AG04449 (cell line): Measurements from ENCODE around the gene DOK4.
A peak's percentile ranks its signal among the peaks of the same experiment; 100 is the strongest.

Experiments used
- CTCF ChIA-PET: fragments of 350-600 bp; formaldehyde crosslinking; extraction: SDS; loops from one replicate; lab custom pipeline; 2021; ENCODE audit warnings: antibody characterized with exemption; lab: Yijun Ruan, JAX
- POLR2A ChIA-PET: fragments of 400-600, 350-600 bp; formaldehyde crosslinking; extraction: SDS; loops from one replicate; lab custom pipeline; 2020; ENCODE audit warnings: antibody characterized with exemption, inconsistent platforms; lab: Yijun Ruan, JAX
- DNase-seq: peaks from one replicate; pipeline ENCODE4 v3.0.0-alpha.2; 2010; ENCODE audit warnings: low read depth, low spot score
- H3K4me3 ChIP-seq: 2 replicates; pipeline ENCODE4 v1.5.1; 2011; ENCODE audit warnings: low read depth, mild to moderate bottlenecking, control low read depth, low read length
- TF ChIP-seq, protein P1 (sequence below): IDR thresholded peaks from one replicate; pipeline ENCODE4 v1.5.1; 2011; ENCODE audit warnings: mild to moderate bottlenecking, moderate library complexity, low read length, control low read depth, inconsistent platforms; ENCODE audit not compliant: insufficient read depth; ENCODE audit errors: missing control alignments

Gene DOK4

DNA sequence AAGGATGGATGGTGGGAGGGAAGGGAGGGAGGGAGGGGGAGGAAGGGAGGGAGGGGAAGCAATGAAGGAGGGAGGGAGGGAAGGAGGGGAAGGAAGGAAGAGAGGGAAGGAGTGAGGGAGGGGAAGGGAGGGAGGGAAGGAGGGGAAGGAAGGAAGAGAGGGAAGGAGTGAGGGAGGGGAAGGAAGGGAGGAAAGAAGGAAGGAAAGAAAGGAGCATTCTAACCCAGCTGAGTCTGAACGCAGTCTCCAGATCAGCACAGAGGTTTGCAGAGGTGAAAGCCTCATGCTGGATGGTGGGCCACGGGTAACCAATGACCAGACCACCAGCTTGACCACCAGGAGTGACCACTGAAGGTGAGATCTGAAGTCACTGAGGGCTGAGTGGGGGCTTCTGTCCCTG, 63.1 kb downstream of the DOK4 start:
- H3K4me3 ChIP-seq, result no peak overlapping the region
- TF ChIP-seq, protein P1, sequence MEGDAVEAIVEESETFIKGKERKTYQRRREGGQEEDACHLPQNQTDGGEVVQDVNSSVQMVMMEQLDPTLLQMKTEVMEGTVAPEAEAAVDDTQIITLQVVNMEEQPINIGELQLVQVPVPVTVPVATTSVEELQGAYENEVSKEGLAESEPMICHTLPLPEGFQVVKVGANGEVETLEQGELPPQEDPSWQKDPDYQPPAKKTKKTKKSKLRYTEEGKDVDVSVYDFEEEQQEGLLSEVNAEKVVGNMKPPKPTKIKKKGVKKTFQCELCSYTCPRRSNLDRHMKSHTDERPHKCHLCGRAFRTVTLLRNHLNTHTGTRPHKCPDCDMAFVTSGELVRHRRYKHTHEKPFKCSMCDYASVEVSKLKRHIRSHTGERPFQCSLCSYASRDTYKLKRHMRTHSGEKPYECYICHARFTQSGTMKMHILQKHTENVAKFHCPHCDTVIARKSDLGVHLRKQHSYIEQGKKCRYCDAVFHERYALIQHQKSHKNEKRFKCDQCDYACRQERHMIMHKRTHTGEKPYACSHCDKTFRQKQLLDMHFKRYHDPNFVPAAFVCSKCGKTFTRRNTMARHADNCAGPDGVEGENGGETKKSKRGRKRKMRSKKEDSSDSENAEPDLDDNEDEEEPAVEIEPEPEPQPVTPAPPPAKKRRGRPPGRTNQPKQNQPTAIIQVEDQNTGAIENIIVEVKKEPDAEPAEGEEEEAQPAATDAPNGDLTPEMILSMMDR, result no peak
- POLR2A ChIA-PET, result interaction anchor here (1.5 kb wide), 1 partner anchor 123 kb away, joined by 7 read pairs; no protein-coding TSS in a partner anchor
- CTCF ChIA-PET, result interaction anchor here (0.9 to 11.8 kb wide), 16 partner anchors 9 to 339 kb away, joined by 3 to 923 read pairs (median 6); partner anchors contain the start of genes CIAPIN1, COQ9, CPNE2 and DOK4
- no peak for DNase-seq

DNA sequence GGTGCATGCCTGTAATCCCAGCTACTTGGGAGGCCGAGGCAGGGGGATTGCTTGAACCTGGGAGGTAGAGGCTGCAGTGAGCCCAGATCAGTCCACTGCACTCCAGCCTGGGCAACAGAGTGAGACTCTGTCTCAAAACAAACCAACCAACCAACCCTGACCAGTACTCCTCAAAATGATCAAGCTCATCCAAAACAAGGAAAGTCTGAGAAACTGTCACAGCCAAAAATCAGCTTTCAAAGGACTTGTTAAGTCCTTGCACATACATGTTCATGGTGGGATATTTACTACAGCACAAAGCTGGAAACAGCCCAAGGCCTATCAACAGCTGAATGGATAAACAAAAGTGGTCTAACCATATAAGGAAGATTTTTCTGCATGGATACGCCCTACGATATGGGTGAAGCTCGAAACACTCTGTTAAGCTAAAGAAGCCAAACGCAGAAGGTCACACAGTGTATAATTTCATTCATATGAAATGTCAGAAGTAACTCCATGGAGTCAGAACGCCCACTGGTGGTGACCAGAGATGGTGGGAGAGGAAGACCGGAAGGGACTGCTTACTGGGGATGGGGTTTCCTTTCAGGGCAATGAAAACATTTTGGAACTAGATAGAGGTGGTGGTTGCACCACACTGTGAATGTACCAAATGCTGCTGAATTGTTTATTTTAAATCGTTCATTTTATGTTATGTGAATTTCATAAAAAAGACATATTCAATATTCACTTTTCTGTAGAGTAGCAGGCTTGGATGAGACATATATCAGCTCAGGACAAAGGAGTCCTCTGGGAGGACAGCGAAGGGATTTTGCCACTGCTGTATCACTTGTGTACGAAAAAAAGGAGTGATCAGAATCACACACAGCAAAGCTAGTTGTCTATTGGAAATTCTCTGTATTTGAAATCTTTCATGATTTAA, 64.0 kb downstream of the DOK4 start:
- H3K4me3 ChIP-seq, result no peak overlapping the region
- TF ChIP-seq, protein P1, result peak; percentile 73
- CTCF ChIA-PET, result interaction anchor here (0.5 to 11.8 kb wide), 27 partner anchors 8 to 343 kb away, joined by 3 to 923 read pairs (median 3); partner anchors contain the start of genes CIAPIN1, COQ9, CPNE2 and DOK4
- POLR2A ChIA-PET, result interaction anchor here (1.5 kb wide), 1 partner anchor 122 kb away, joined by 7 read pairs; no protein-coding TSS in a partner anchor
- peak; percentile 5 for DNase-seq
